GM23338 (cell line): ENCODE results near the gene PPIF. TPM values are rescaled to one million over a fixed set of nuclear protein-coding genes. Genes with fewer than 3 reads are reported as not detected.

Source experiments
- ATAC-seq: fragments of 200-7000 bp; cut with Tn5 transposase; 3 replicates; pipeline ENCODE4 v1.9.1; 2020
- DNase-seq: peaks from one replicate; pipeline ENCODE4 v3.0.0-alpha.2; 2015; ENCODE audit warnings: low spot score
- H2AFZ ChIP-seq: fragments of 200-600 bp; sonication (generic); 2 replicates; pipeline ENCODE4 v1.8.0; 2016; ENCODE audit warnings: antibody characterized with exemption, mild to moderate bottlenecking, moderate library complexity
- H3F3A ChIP-seq: fragments of 200-600 bp; sonication (generic); replicated peaks from 2 replicates; pipeline ENCODE4 v1.8.0; 2017; ENCODE audit warnings: antibody characterized with exemption, mixed run types, low read depth
- H3K27ac ChIP-seq: fragments of 200-600 bp; sonication (generic); 2 replicates; pipeline ENCODE4 v1.6.1; 2016; ENCODE audit warnings: low read depth
- H3K27me3 ChIP-seq: fragments of 200-600 bp; sonication (generic); 2 replicates; pipeline ENCODE4 v1.8.0; 2016; ENCODE audit warnings: mild to moderate bottlenecking, mixed run types, moderate library complexity; ENCODE audit not compliant: insufficient read depth
- H3K36me3 ChIP-seq: fragments of 200-600 bp; sonication (generic); 2 replicates; pipeline ENCODE4 v1.8.0; 2016; ENCODE audit warnings: mild to moderate bottlenecking; ENCODE audit not compliant: insufficient read depth
- H3K4me1 ChIP-seq: fragments of 200-600 bp; sonication (generic); 2 replicates; pipeline ENCODE4 v1.8.0; 2016; ENCODE audit warnings: mild to moderate bottlenecking, moderate library complexity; ENCODE audit not compliant: insufficient read depth
- H3K4me2 ChIP-seq: fragments of 200-600 bp; sonication (generic); 2 replicates; pipeline ENCODE4 v1.7.1; 2017; ENCODE audit warnings: mixed run types
- H3K4me3 ChIP-seq: fragments of 200-600 bp; sonication (generic); 2 replicates; pipeline ENCODE4 v1.6.1; 2016; ENCODE audit warnings: mixed run types
- H3K79me2 ChIP-seq: fragments of 200-600 bp; sonication (generic); replicated peaks from 2 replicates; pipeline ENCODE4 v1.8.0; 2017; ENCODE audit warnings: mild to moderate bottlenecking; ENCODE audit not compliant: insufficient read depth
- H3K9me2 ChIP-seq: fragments of 200-600 bp; sonication (generic); 2 replicates; pipeline ENCODE4 v1.8.0; 2017; ENCODE audit not compliant: insufficient read depth
- H4K20me1 ChIP-seq: fragments of 200-600 bp; sonication (generic); replicated peaks from 2 replicates; pipeline ENCODE4 v1.8.0; 2017; ENCODE audit warnings: mild to moderate bottlenecking; ENCODE audit not compliant: insufficient read depth
- H3K27ac Mint-ChIP-seq: 2 replicates; pipeline ENCODE4 v1.8.0; 2020; ENCODE audit warnings: inconsistent platforms, mild to moderate bottlenecking, moderate library complexity, mixed read lengths
- H3K27me3 Mint-ChIP-seq: 3 replicates; pipeline ENCODE4 v1.8.0; 2022; ENCODE audit warnings: low read depth, mild to moderate bottlenecking, moderate library complexity, mixed read lengths, inconsistent platforms; ENCODE audit not compliant: insufficient read depth, poor library complexity
- H3K36me3 Mint-ChIP-seq: 3 replicates; pipeline ENCODE4 v1.8.0; 2021; ENCODE audit warnings: low read depth, mild to moderate bottlenecking, inconsistent platforms, moderate library complexity, mixed read lengths
- H3K4me1 Mint-ChIP-seq: 3 replicates; pipeline ENCODE4 v1.8.0; 2020; ENCODE audit warnings: mild to moderate bottlenecking, inconsistent platforms, mixed read lengths
- H3K4me3 Mint-ChIP-seq: 3 replicates; pipeline ENCODE4 v1.8.0; 2021; ENCODE audit warnings: moderate library complexity, mild to moderate bottlenecking, inconsistent platforms, mixed read lengths
- H3K9me3 Mint-ChIP-seq: 3 replicates; pipeline ENCODE4 v1.8.0; 2020; ENCODE audit warnings: moderate library complexity, mild to moderate bottlenecking, inconsistent platforms, mixed read lengths
- CREB1 ChIP-seq: fragments of 250-450 bp; sonication (Bioruptor Pico); IDR thresholded peaks from 2 replicates; pipeline ENCODE4 v1.5.0; 2020; ENCODE audit warnings: low read depth, mild to moderate bottlenecking, moderate library complexity
- EZH2 ChIP-seq: fragments of 200-600 bp; sonication (generic); IDR thresholded peaks from one replicate; pipeline ENCODE4 v1.8.0; 2017; ENCODE audit warnings: antibody characterized with exemption, mild to moderate bottlenecking, low read depth; ENCODE audit not compliant: unreplicated experiment
- EZH2phosphoT487 ChIP-seq: fragments of 200-600 bp; sonication (generic); IDR thresholded peaks from one replicate; pipeline ENCODE4 v1.8.1; 2018; ENCODE audit warnings: antibody characterized with exemption; ENCODE audit not compliant: unreplicated experiment
- JUNB ChIP-seq: IDR thresholded peaks from one replicate; pipeline ENCODE4 v1.6.1; 2016; ENCODE audit warnings: antibody characterized with exemption; ENCODE audit not compliant: unreplicated experiment
- NANOG ChIP-seq: IDR thresholded peaks from 2 replicates; pipeline ENCODE4 v1.6.1; 2016; ENCODE audit warnings: antibody characterized with exemption, borderline replicate concordance
- POLR2AphosphoS5 ChIP-seq: IDR thresholded peaks from 2 replicates; pipeline ENCODE4 v1.6.1; 2016; ENCODE audit warnings: antibody characterized with exemption, low read depth
- STAT1 ChIP-seq: IDR thresholded peaks from one replicate; pipeline ENCODE4 v1.6.1; 2016; ENCODE audit warnings: antibody characterized with exemption; ENCODE audit not compliant: unreplicated experiment
- ZNF114 ChIP-seq: fragments of 250-450 bp; sonication (Bioruptor Pico); IDR thresholded peaks from 2 replicates; pipeline ENCODE4 v1.5.0; 2020; ENCODE audit warnings: mild to moderate bottlenecking, moderate library complexity
- ZNF331 ChIP-seq: fragments of 250-450 bp; sonication (Bioruptor Pico); IDR thresholded peaks from 2 replicates; pipeline ENCODE4 v1.5.0; 2020; ENCODE audit warnings: low read depth, mild to moderate bottlenecking, moderate library complexity
- polyA plus RNA-seq: library from polyadenylated mRNA; unstranded; fragments of >200 nt; fragmentation: Nextera tagmentation; extraction: Ambion mirVana; gene quantifications from 2 replicates; pipeline ENCODE4 v1.2.1, GENCODE V29; 2016
- total RNA-seq: library from RNA; depleted of rRNA; stranded (reverse); fragments of >200 nt; shearing (Covaris generic); gene quantifications from 2 replicates; pipeline ENCODE4 v1.2.3, GENCODE V29; 2014
- TF ChIP-seq, protein P1 (sequence below), 2 experiments: fragments of 200-600 bp in 1 of 2; sonication (generic) in 1 of 2; conservative IDR thresholded peaks; 2 replicates each; pipeline versions ENCODE4 v1.5.1 to v1.6.1; 2016 to 2017; ENCODE audit warnings: antibody characterized with exemption in 2 of 2, low read depth in 2 of 2, mild to moderate bottlenecking in 2 of 2, moderate library complexity in 1 of 2
- TF ChIP-seq, protein P2 (sequence below): IDR thresholded peaks from one replicate; pipeline ENCODE4 v1.6.1; 2018; ENCODE audit warnings: antibody characterized with exemption; ENCODE audit not compliant: unreplicated experiment
- TF ChIP-seq, protein P3 (sequence below): IDR thresholded peaks from 2 replicates; pipeline ENCODE4 v1.6.1; 2016; ENCODE audit warnings: antibody characterized with exemption
- TF ChIP-seq, protein P4 (sequence below): fragments of 250-450 bp; sonication (Bioruptor Pico); IDR thresholded peaks from 2 replicates; pipeline ENCODE4 v1.5.0; 2020; ENCODE audit warnings: mild to moderate bottlenecking, moderate library complexity

The PPIF gene
- total and polyA plus RNA-seq, 2 experiments from 2014 or later, result 32.1 to 43.6 TPM

DNA sequence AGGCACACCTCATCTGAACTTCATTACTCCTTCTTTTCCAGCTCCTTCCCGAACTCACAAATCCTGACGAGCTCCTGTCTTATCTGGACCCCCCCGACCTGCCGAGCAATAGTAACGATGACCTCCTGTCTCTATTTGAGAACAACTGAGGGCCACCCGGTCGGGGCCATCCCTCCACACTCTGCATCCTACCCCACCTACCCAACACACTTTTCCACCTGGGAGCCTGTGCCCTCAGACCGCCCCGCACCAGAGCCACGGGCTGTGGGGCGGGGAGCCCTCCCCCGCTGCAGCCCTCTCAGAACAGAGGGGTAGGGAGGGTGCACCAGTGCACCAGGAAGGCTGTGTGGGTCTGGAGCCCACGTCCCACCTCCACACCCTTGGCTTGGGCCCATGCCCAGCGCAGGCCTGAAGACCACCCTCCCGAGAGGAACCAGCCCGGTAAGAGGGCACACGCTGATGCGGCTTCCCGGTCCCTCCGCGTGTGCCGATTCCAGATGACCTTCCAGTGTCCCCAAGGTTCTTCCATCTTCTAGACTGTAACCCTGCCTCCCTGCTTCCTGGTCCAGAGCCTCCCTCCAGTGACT lies 34.6 kb upstream of the PPIF start:
- Histone ChIP-seq H3K4me1 (peaks cover 8% of the 10 kb centered on the region), H3F3A (no peaks in the 10 kb centered on the region), H2AFZ (no peak overlapping the region), H3K4me2 (no peak overlapping the region), H3K36me3 (peaks cover 4% of the 10 kb centered on the region; the same call in 1 of the 2 replicates), H3K79me2 (no peaks in the 10 kb centered on the region), H3K27me3 (no peaks in the 10 kb centered on the region), H3K4me3 (no peak overlapping the region), H3K27ac (no peak overlapping the region), H4K20me1 (no peaks in the 10 kb centered on the region), H3K9me2 (no peaks in the 10 kb centered on the region)
- peaks cover 23% of the 10 kb centered on the region for H3K4me1 Mint-ChIP-seq
- no peak for DNase-seq
- no peak overlapping the region for H3K27ac Mint-ChIP-seq
- H3K36me3 Mint-ChIP-seq, result peaks cover 15% of the 10 kb centered on the region
- H3K4me3 Mint-ChIP-seq, result no peak overlapping the region
- H3K9me3 Mint-ChIP-seq, result no peaks in the 10 kb centered on the region
- peaks cover 26% of the 10 kb centered on the region for H3K27me3 Mint-ChIP-seq
- TF ChIP-seq, protein P1, sequence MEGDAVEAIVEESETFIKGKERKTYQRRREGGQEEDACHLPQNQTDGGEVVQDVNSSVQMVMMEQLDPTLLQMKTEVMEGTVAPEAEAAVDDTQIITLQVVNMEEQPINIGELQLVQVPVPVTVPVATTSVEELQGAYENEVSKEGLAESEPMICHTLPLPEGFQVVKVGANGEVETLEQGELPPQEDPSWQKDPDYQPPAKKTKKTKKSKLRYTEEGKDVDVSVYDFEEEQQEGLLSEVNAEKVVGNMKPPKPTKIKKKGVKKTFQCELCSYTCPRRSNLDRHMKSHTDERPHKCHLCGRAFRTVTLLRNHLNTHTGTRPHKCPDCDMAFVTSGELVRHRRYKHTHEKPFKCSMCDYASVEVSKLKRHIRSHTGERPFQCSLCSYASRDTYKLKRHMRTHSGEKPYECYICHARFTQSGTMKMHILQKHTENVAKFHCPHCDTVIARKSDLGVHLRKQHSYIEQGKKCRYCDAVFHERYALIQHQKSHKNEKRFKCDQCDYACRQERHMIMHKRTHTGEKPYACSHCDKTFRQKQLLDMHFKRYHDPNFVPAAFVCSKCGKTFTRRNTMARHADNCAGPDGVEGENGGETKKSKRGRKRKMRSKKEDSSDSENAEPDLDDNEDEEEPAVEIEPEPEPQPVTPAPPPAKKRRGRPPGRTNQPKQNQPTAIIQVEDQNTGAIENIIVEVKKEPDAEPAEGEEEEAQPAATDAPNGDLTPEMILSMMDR (conservative IDR thresholded peaks at IDR 0.05; ENCODE audit: low read depth in 2 of 2), result no peak
- TF ChIP-seq EZH2phosphoT487 (no peak), CREB1 (CRISPR knock-in tag) (no peak), ZNF114 (CRISPR knock-in tag) (no peak), ZNF331 (CRISPR knock-in tag) (no peak), STAT1 (no peak), EZH2 (no peak), JUNB (no peak), POLR2AphosphoS5 (no peak), NANOG (no peak)
- TF ChIP-seq, protein P2, sequence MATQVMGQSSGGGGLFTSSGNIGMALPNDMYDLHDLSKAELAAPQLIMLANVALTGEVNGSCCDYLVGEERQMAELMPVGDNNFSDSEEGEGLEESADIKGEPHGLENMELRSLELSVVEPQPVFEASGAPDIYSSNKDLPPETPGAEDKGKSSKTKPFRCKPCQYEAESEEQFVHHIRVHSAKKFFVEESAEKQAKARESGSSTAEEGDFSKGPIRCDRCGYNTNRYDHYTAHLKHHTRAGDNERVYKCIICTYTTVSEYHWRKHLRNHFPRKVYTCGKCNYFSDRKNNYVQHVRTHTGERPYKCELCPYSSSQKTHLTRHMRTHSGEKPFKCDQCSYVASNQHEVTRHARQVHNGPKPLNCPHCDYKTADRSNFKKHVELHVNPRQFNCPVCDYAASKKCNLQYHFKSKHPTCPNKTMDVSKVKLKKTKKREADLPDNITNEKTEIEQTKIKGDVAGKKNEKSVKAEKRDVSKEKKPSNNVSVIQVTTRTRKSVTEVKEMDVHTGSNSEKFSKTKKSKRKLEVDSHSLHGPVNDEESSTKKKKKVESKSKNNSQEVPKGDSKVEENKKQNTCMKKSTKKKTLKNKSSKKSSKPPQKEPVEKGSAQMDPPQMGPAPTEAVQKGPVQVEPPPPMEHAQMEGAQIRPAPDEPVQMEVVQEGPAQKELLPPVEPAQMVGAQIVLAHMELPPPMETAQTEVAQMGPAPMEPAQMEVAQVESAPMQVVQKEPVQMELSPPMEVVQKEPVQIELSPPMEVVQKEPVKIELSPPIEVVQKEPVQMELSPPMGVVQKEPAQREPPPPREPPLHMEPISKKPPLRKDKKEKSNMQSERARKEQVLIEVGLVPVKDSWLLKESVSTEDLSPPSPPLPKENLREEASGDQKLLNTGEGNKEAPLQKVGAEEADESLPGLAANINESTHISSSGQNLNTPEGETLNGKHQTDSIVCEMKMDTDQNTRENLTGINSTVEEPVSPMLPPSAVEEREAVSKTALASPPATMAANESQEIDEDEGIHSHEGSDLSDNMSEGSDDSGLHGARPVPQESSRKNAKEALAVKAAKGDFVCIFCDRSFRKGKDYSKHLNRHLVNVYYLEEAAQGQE, result no peak
- TF ChIP-seq, protein P3, sequence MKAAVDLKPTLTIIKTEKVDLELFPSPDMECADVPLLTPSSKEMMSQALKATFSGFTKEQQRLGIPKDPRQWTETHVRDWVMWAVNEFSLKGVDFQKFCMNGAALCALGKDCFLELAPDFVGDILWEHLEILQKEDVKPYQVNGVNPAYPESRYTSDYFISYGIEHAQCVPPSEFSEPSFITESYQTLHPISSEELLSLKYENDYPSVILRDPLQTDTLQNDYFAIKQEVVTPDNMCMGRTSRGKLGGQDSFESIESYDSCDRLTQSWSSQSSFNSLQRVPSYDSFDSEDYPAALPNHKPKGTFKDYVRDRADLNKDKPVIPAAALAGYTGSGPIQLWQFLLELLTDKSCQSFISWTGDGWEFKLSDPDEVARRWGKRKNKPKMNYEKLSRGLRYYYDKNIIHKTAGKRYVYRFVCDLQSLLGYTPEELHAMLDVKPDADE, result no peak
- TF ChIP-seq, protein P4, sequence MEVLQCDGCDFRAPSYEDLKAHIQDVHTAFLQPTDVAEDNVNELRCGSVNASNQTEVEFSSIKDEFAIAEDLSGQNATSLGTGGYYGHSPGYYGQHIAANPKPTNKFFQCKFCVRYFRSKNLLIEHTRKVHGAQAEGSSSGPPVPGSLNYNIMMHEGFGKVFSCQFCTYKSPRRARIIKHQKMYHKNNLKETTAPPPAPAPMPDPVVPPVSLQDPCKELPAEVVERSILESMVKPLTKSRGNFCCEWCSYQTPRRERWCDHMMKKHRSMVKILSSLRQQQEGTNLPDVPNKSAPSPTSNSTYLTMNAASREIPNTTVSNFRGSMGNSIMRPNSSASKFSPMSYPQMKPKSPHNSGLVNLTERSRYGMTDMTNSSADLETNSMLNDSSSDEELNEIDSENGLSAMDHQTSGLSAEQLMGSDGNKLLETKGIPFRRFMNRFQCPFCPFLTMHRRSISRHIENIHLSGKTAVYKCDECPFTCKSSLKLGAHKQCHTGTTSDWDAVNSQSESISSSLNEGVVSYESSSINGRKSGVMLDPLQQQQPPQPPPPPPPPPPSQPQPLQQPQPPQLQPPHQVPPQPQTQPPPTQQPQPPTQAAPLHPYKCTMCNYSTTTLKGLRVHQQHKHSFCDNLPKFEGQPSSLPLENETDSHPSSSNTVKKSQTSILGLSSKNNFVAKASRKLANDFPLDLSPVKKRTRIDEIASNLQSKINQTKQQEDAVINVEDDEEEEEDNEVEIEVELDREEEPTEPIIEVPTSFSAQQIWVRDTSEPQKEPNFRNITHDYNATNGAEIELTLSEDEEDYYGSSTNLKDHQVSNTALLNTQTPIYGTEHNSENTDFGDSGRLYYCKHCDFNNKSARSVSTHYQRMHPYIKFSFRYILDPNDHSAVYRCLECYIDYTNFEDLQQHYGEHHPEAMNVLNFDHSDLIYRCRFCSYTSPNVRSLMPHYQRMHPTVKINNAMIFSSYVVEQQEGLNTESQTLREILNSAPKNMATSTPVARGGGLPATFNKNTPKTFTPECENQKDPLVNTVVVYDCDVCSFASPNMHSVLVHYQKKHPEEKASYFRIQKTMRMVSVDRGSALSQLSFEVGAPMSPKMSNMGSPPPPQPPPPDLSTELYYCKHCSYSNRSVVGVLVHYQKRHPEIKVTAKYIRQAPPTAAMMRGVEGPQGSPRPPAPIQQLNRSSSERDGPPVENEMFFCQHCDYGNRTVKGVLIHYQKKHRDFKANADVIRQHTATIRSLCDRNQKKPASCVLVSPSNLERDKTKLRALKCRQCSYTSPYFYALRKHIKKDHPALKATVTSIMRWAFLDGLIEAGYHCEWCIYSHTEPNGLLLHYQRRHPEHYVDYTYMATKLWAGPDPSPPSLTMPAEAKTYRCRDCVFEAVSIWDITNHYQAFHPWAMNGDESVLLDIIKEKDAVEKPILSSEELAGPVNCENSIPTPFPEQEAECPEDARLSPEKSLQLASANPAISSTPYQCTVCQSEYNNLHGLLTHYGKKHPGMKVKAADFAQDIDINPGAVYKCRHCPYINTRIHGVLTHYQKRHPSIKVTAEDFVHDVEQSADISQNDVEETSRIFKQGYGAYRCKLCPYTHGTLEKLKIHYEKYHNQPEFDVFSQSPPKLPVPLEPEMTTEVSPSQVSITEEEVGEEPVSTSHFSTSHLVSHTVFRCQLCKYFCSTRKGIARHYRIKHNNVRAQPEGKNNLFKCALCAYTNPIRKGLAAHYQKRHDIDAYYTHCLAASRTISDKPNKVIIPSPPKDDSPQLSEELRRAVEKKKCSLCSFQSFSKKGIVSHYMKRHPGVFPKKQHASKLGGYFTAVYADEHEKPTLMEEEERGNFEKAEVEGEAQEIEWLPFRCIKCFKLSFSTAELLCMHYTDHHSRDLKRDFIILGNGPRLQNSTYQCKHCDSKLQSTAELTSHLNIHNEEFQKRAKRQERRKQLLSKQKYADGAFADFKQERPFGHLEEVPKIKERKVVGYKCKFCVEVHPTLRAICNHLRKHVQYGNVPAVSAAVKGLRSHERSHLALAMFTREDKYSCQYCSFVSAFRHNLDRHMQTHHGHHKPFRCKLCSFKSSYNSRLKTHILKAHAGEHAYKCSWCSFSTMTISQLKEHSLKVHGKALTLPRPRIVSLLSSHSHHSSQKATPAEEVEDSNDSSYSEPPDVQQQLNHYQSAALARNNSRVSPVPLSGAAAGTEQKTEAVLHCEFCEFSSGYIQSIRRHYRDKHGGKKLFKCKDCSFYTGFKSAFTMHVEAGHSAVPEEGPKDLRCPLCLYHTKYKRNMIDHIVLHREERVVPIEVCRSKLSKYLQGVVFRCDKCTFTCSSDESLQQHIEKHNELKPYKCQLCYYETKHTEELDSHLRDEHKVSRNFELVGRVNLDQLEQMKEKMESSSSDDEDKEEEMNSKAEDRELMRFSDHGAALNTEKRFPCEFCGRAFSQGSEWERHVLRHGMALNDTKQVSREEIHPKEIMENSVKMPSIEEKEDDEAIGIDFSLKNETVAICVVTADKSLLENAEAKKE (CRISPR knock-in tag), result no peak
- ATAC-seq, result no peak
